ENCODE measurements around the gene ABCC5.

DNA sequence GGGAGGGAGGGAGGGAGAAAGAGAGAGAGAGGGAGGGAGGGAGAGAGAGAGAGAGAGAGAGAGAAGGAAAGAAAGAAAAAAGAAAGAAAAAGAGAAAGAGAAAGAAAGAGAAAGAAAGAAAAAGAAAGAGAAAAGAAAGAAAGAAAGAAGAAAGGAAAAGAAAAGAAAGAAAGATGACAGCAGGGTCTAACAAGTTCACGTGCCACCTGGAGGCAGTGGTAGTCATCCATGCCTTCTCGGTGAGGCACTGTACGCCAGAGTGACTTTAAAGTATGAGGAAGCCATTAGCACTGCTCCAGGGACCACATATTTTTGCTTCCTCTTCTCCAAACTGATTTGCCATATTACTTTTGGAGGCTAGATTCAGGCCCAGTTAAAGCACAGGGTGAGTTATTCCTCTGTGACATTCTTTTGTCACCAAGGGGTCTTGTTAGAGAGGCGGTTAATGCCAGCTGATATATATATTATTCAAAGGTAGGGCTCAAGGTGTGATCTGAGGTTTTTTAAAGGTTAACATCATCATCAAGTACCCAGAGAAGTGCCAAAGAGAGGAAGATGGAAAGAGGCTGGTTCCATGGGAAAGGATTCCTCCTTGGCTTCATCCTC, 13.6 kb upstream of the ABCC5 start, which contains the start of gene HTR3D:
- no peak for TF ChIP-seq SUZ12 (IDR thresholded peaks at IDR 0.05; ENCODE audit: extremely low read depth, insufficient read depth, insufficient read length)
- TF ChIP-seq ZNF274 (IDR thresholded peaks at IDR 0.05; ENCODE audit: low read depth, low read length) = no peak
- TF ChIP-seq YY1 (IDR thresholded peaks at IDR 0.05; ENCODE audit: insufficient read depth, insufficient read length) = no peak

Data from NT2/D1 (cell line).